Transverse colon (tissue), 3 donors: ENCODE results near the gene FLT1.

Source experiments
- POLR2A ChIP-seq: fragments of 450-650 bp; IDR thresholded peaks from one replicate; pipeline ENCODE4 v1.6.1; 2016; ENCODE audit warnings: antibody characterized with exemption, mild to moderate bottlenecking, moderate library complexity
- TF ChIP-seq, protein P1 (sequence below), 5 experiments: fragments of 200-600 bp in 3 of 5; fragments of 450-650 bp in 2 of 5; sonication (generic) in 3 of 5; IDR thresholded peaks; 1 replicate in 2 of 5; 2 replicates in 3 of 5; pipeline ENCODE4 v1.5.1; 2016 to 2017; ENCODE audit warnings: antibody characterized with exemption in 5 of 5, inconsistent platforms in 3 of 5, mild to moderate bottlenecking in 2 of 5, moderate library complexity in 1 of 5

DNA sequence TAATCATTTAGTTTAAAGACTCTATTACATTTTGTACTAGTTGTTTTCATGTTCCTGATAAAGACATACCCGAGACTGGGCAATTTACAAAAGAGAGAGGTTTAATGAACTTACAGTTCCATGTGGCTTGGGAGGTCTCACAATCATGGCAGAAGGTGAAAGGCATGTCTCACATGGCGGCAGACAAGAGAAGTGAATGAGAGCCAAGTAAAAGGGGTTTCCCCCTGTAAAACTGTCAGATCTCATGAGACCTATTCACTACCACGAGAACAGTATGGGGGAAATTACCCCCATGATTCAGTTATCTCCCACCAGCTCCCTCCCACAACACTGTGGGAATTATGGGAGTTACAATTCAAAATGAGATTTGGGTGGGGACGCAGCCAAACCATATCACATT, 227.4 kb downstream of the FLT1 start:
- TF ChIP-seq, protein P1, sequence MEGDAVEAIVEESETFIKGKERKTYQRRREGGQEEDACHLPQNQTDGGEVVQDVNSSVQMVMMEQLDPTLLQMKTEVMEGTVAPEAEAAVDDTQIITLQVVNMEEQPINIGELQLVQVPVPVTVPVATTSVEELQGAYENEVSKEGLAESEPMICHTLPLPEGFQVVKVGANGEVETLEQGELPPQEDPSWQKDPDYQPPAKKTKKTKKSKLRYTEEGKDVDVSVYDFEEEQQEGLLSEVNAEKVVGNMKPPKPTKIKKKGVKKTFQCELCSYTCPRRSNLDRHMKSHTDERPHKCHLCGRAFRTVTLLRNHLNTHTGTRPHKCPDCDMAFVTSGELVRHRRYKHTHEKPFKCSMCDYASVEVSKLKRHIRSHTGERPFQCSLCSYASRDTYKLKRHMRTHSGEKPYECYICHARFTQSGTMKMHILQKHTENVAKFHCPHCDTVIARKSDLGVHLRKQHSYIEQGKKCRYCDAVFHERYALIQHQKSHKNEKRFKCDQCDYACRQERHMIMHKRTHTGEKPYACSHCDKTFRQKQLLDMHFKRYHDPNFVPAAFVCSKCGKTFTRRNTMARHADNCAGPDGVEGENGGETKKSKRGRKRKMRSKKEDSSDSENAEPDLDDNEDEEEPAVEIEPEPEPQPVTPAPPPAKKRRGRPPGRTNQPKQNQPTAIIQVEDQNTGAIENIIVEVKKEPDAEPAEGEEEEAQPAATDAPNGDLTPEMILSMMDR (IDR thresholded peaks at IDR 0.05) = no peak
- no peak for TF ChIP-seq POLR2A
